Measurements from ENCODE around the gene ACMSD.

ACMSD gene

GRCh38 chr2:134943540-134943939, 105.1 kb downstream of the ACMSD start:
- Histone ChIP-seq H3K9me3 (ENCODE audit: control insufficient read depth, low read length) (no peaks in the 10 kb centered on the region), H3K27me3 (ENCODE audit: control insufficient read depth, insufficient read depth, low read length) (no peaks in the 10 kb centered on the region), H3K27ac (no peak overlapping the region), H3K4me3 (ENCODE audit: low read depth, low read length) (no peak overlapping the region), H3K9ac (no peak overlapping the region), H2AFZ (no peak overlapping the region), H3K79me2 (peaks cover 17% of the 10 kb centered on the region), H3K4me2 (ENCODE audit: low read length) (no peak overlapping the region), H3K36me3 (ENCODE audit: control insufficient read depth, insufficient read depth, low read length) (no peaks in the 10 kb centered on the region), H3K4me1 (peaks cover 10% of the 10 kb centered on the region)
- TF ChIP-seq CTCF (IDR thresholded peaks at IDR 0.05), result no peak

GRCh38 chr2:134944975-134945374, 106.6 kb downstream of the ACMSD start:
- no peak overlapping the region for H3K4me3 ChIP-seq (ENCODE audit: low read depth, low read length)
- H3K27me3 ChIP-seq (ENCODE audit: control insufficient read depth, insufficient read depth, low read length), result no peaks in the 10 kb centered on the region
- no peaks in the 10 kb centered on the region for H3K9me3 ChIP-seq (ENCODE audit: control insufficient read depth, low read length)
- no peak overlapping the region for H3K27ac ChIP-seq
- H3K36me3 ChIP-seq (ENCODE audit: control insufficient read depth, insufficient read depth, low read length), result no peaks in the 10 kb centered on the region
- no peak overlapping the region for H2AFZ ChIP-seq
- no peak overlapping the region for H3K4me2 ChIP-seq (ENCODE audit: low read length)
- no peak for TF ChIP-seq CTCF (IDR thresholded peaks at IDR 0.05)
- peaks cover 10% of the 10 kb centered on the region for H3K4me1 ChIP-seq
- no peak overlapping the region for H3K9ac ChIP-seq
- H3K79me2 ChIP-seq, result peaks cover 26% of the 10 kb centered on the region

- Histone ChIP-seq H2AFZ (no peak overlapping the region), H3K36me3 (ENCODE audit: control insufficient read depth, insufficient read depth, low read length) (no peaks in the 10 kb centered on the region), H3K27ac (no peak overlapping the region), H3K79me2 (peaks cover 27% of the 10 kb centered on the region), H3K4me1 (peaks cover 10% of the 10 kb centered on the region), H3K9me3 (ENCODE audit: control insufficient read depth, low read length) (no peaks in the 10 kb centered on the region), H3K4me2 (ENCODE audit: low read length) (no peak overlapping the region), H3K4me3 (ENCODE audit: low read depth, low read length) (no peak overlapping the region), H3K27me3 (ENCODE audit: control insufficient read depth, insufficient read depth, low read length) (no peaks in the 10 kb centered on the region), H3K9ac (no peak overlapping the region)
- no peak for TF ChIP-seq CTCF (IDR thresholded peaks at IDR 0.05)
Observed at GRCh38 chr2:134946073-134946472, 107.7 kb downstream of the ACMSD start.

GRCh38 chr2:134949981-134950708, 111.7 kb downstream of the ACMSD start:
- Histone ChIP-seq H3K4me3 (ENCODE audit: low read depth, low read length) (no peak overlapping the region), H3K27me3 (ENCODE audit: control insufficient read depth, insufficient read depth, low read length) (no peaks in the 10 kb centered on the region), H2AFZ (no peak overlapping the region), H3K9ac (no peak overlapping the region), H3K9me3 (ENCODE audit: control insufficient read depth, low read length) (no peaks in the 10 kb centered on the region), H3K4me2 (ENCODE audit: low read length) (no peak overlapping the region), H3K36me3 (ENCODE audit: control insufficient read depth, insufficient read depth, low read length) (no peaks in the 10 kb centered on the region), H3K79me2 (peaks cover 20% of the 10 kb centered on the region), H3K4me1 (peaks cover 2% of the 10 kb centered on the region), H3K27ac (no peak overlapping the region)
- TF ChIP-seq CTCF (IDR thresholded peaks at IDR 0.05), result no peak

GRCh38 chr2:134950886-134951285, 112.5 kb downstream of the ACMSD start:
- Histone ChIP-seq H3K79me2 (peaks cover 20% of the 10 kb centered on the region), H3K4me2 (ENCODE audit: low read length) (no peak overlapping the region), H3K27me3 (ENCODE audit: control insufficient read depth, insufficient read depth, low read length) (no peaks in the 10 kb centered on the region), H3K36me3 (ENCODE audit: control insufficient read depth, insufficient read depth, low read length) (no peaks in the 10 kb centered on the region), H3K4me1 (no peaks in the 10 kb centered on the region), H3K27ac (no peak overlapping the region), H3K4me3 (ENCODE audit: low read depth, low read length) (no peak overlapping the region), H3K9ac (no peak overlapping the region), H2AFZ (no peak overlapping the region), H3K9me3 (ENCODE audit: control insufficient read depth, low read length) (no peaks in the 10 kb centered on the region)
- no peak for TF ChIP-seq CTCF (IDR thresholded peaks at IDR 0.05)
